Tibial nerve (tissue), 3 donors: ENCODE data around the gene XPNPEP1.

Experiments
- POLR2A ChIP-seq, 2 donors: fragments of 450-650 bp; IDR thresholded peaks; one replicate each; pipeline ENCODE4 v1.6.1; 2017; ENCODE audit warnings: antibody characterized with exemption in 2 of 2, mild to moderate bottlenecking in 2 of 2, moderate library complexity in 2 of 2
- TF ChIP-seq, protein P1 (sequence below), 5 experiments: fragments of 200-600 bp in 3 of 5; fragments of 450-650 bp in 2 of 5; sonication (generic) in 3 of 5; IDR thresholded peaks; one replicate each; pipeline ENCODE4 v1.5.1; 2016 to 2019; ENCODE audit warnings: antibody characterized with exemption in 5 of 5, mild to moderate bottlenecking in 3 of 5, moderate library complexity in 2 of 5

DNA sequence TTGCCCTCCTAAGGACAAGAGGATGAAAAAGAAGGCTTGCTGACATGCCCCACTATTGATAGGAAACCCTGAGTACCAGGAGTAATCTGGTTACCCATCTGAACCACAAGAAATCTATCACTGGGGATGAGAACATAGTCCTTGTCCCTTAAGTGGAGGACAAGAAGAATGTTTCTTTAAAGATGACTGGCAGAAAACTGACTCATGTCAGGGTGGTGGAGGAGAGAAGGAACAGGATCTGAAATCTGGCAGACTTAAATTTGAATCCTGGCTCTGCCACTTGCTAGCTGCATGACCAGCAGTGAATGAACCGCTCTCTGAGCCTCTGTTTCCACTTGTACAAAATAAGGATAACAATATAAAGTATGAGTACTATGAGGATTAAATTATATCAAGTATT lies 38.9 kb upstream of the XPNPEP1 start:
- TF ChIP-seq, protein P1, sequence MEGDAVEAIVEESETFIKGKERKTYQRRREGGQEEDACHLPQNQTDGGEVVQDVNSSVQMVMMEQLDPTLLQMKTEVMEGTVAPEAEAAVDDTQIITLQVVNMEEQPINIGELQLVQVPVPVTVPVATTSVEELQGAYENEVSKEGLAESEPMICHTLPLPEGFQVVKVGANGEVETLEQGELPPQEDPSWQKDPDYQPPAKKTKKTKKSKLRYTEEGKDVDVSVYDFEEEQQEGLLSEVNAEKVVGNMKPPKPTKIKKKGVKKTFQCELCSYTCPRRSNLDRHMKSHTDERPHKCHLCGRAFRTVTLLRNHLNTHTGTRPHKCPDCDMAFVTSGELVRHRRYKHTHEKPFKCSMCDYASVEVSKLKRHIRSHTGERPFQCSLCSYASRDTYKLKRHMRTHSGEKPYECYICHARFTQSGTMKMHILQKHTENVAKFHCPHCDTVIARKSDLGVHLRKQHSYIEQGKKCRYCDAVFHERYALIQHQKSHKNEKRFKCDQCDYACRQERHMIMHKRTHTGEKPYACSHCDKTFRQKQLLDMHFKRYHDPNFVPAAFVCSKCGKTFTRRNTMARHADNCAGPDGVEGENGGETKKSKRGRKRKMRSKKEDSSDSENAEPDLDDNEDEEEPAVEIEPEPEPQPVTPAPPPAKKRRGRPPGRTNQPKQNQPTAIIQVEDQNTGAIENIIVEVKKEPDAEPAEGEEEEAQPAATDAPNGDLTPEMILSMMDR (IDR thresholded peaks at IDR 0.05) = no peak
- TF ChIP-seq POLR2A (IDR thresholded peaks at IDR 0.05) = no peak
